IMR-90 (cell line): ENCODE results near the gene PNPLA2. TPM values are rescaled to one million over a fixed set of nuclear protein-coding genes. Genes with fewer than 3 reads are reported as not detected.

Experiments
- ATAC-seq: fragments of 200-7000 bp; cut with Tn5 transposase; 2 replicates; pipeline ENCODE4 v1.9.1; 2020; ENCODE audit warnings: low read depth, mild to moderate bottlenecking, moderate library complexity
- BruUV-seq: library from RNA; stranded (reverse); fragments of 400-500 nt; replicated peaks from 2 replicates; lab custom pipeline; 2021; lab: Mats Ljungman, UMichigan
- CTCF ChIA-PET: fragments of 300-600 bp; formaldehyde crosslinking; extraction: SDS; loops from one replicate; lab custom pipeline; 2021; ENCODE audit warnings: antibody characterized with exemption; lab: Yijun Ruan, JAX
- POLR2A ChIA-PET: fragments of 300-600 bp; sonication (Branson Sonifier 250); formaldehyde crosslinking; loops from one replicate; lab custom pipeline; 2022; ENCODE audit warnings: antibody characterized with exemption; ENCODE audit not compliant: unreplicated experiment; lab: Charles Lee
- DNase-seq: peaks from one replicate; pipeline ENCODE4 v3.0.0; 2013
- H2AFZ ChIP-seq: replicated peaks from 2 replicates; pipeline ENCODE3; 2013; ENCODE audit warnings: low read length, mild to moderate bottlenecking; ENCODE audit not compliant: poor library complexity
- H2AK5ac ChIP-seq: 2 replicates; pipeline ENCODE4 v1.6.1; 2013; ENCODE audit warnings: low read depth, low read length, inconsistent platforms
- H2AK9ac ChIP-seq: replicated peaks from 2 replicates; pipeline ENCODE3; 2013; ENCODE audit warnings: mild to moderate bottlenecking, low read depth, low read length, moderate library complexity; ENCODE audit not compliant: poor library complexity
- H2BK120ac ChIP-seq: 2 replicates; pipeline ENCODE4 v1.6.1; 2013; ENCODE audit warnings: low read depth, low read length, inconsistent platforms
- H2BK15ac ChIP-seq: 3 replicates; pipeline ENCODE4 v1.6.1; 2013; ENCODE audit warnings: low read depth, low read length, inconsistent platforms
- H2BK20ac ChIP-seq: 2 replicates; pipeline ENCODE4 v1.6.1; 2013; ENCODE audit warnings: low read depth, mild to moderate bottlenecking, inconsistent platforms, low read length, moderate library complexity
- H2BK5ac ChIP-seq: 2 replicates; pipeline ENCODE4 v1.6.1; 2013; ENCODE audit warnings: mild to moderate bottlenecking, low read depth, low read length, inconsistent platforms; ENCODE audit not compliant: poor library complexity, severe bottlenecking
- H3K14ac ChIP-seq: replicated peaks from 2 replicates; pipeline ENCODE4 v1.6.1; 2013; ENCODE audit warnings: low read depth, low read length, inconsistent platforms
- H3K18ac ChIP-seq: 2 replicates; pipeline ENCODE4 v1.6.1; 2013; ENCODE audit warnings: low read depth, low read length, control low read depth
- H3K23ac ChIP-seq: 2 replicates; pipeline ENCODE4 v1.6.1; 2013; ENCODE audit warnings: low read depth, low read length, inconsistent platforms
- H3K27ac ChIP-seq: 2 replicates; pipeline ENCODE4 v1.5.1; 2013; ENCODE audit warnings: mild to moderate bottlenecking, control low read depth, low read length; ENCODE audit not compliant: insufficient read depth
- H3K27me3 ChIP-seq: 2 replicates; pipeline ENCODE4 v1.6.1; 2013; ENCODE audit warnings: low read length; ENCODE audit not compliant: control insufficient read depth, insufficient read depth
- H3K36me3 ChIP-seq: 2 replicates; pipeline ENCODE4 v1.6.1; 2013; ENCODE audit warnings: low read length, mixed read lengths; ENCODE audit not compliant: control insufficient read depth, insufficient read depth
- H3K4ac ChIP-seq: 2 replicates; pipeline ENCODE4 v1.6.1; 2013; ENCODE audit warnings: low read depth, low read length, inconsistent platforms
- H3K4me1 ChIP-seq: 2 replicates; pipeline ENCODE4 v1.6.1; 2013; ENCODE audit warnings: low read length, mixed read lengths; ENCODE audit not compliant: control insufficient read depth, insufficient read depth
- H3K4me2 ChIP-seq: 2 replicates; pipeline ENCODE4 v1.6.1; 2013; ENCODE audit warnings: low read depth, mild to moderate bottlenecking, control low read depth, low read length, moderate library complexity
- H3K4me3 ChIP-seq: 2 replicates; pipeline ENCODE4 v1.5.1; 2013; ENCODE audit warnings: low read depth, mild to moderate bottlenecking, control low read depth, low read length, moderate library complexity; ENCODE audit not compliant: insufficient read depth
- H3K56ac ChIP-seq: 2 replicates; pipeline ENCODE4 v1.6.1; 2013; ENCODE audit warnings: low read length, inconsistent platforms; ENCODE audit not compliant: insufficient read depth; ENCODE audit errors: extremely low read depth
- H3K79me1 ChIP-seq, 2 experiments: 2 replicates each; pipeline ENCODE4 v1.6.1; 2013; ENCODE audit warnings: low read length in 2 of 2, inconsistent platforms in 1 of 2, low read depth in 1 of 2
- H3K9ac ChIP-seq: 2 replicates; pipeline ENCODE4 v1.6.1; 2013; ENCODE audit warnings: low read depth, low read length, control low read depth
- H3K9me1 ChIP-seq: 2 replicates; pipeline ENCODE4 v1.6.1; 2013; ENCODE audit warnings: low read length, inconsistent platforms; ENCODE audit not compliant: insufficient read depth
- H3K9me3 ChIP-seq: 2 replicates; pipeline ENCODE4 v1.6.1; 2013; ENCODE audit warnings: low read length; ENCODE audit not compliant: control insufficient read depth, insufficient read depth
- H4K20me1 ChIP-seq: 2 replicates; pipeline ENCODE4 v1.6.1; 2013; ENCODE audit warnings: low read length, inconsistent platforms; ENCODE audit not compliant: insufficient read depth
- H4K5ac ChIP-seq: 2 replicates; pipeline ENCODE4 v1.6.1; 2013; ENCODE audit warnings: mild to moderate bottlenecking, low read depth, low read length, control low read depth
- H4K8ac ChIP-seq, 2 experiments: 2 replicates each; pipeline ENCODE4 v1.6.1; 2013; ENCODE audit warnings: low read depth in 2 of 2, low read length in 2 of 2, control low read depth in 1 of 2, inconsistent platforms in 1 of 2
- H4K91ac ChIP-seq: 2 replicates; pipeline ENCODE4 v1.6.1; 2013; ENCODE audit warnings: low read depth, low read length, inconsistent platforms; ENCODE audit not compliant: insufficient read depth
- MXI1 ChIP-seq: IDR thresholded peaks from 2 replicates; pipeline ENCODE4 v1.6.1; 2012; ENCODE audit warnings: low read depth, mild to moderate bottlenecking, low read length, moderate library complexity, borderline replicate concordance
- NFE2L2 ChIP-seq: fragments of 150-350 bp; IDR thresholded peaks from 2 replicates; pipeline ENCODE4 v1.6.1; 2016; ENCODE audit warnings: low read depth, mild to moderate bottlenecking, low read length
- WGBS, 2 experiments: methylation state at CpG; one replicate each; pipeline versions ENCODE4 v1.1.5 to v1.1.7; 2013; ENCODE audit warnings: missing lambda C conversion rate in 2 of 2; ENCODE audit not compliant: insufficient read length in 1 of 2; ENCODE audit errors: extremely low coverage in 2 of 2; 5-methylcytosine and 5-hydroxymethylcytosine counted together
- dilution Hi-C: fragments of 300-500 bp; cut with HindIII; formaldehyde crosslinking; loops from one replicate; pipeline ENCODE4 v1.14.3; 2018; ENCODE audit warnings: low sequenced_read_pairs; ENCODE audit not compliant: unreplicated experiment
- in situ Hi-C: fragments of 300-500 bp; cut with MboI; formaldehyde crosslinking; loops from 3 replicates; pipeline ENCODE4 v1.14.3; 2019; ENCODE audit warnings: low sequenced_read_pairs, inconsistent platforms, mixed read lengths
- intact Hi-C: fragments of 100-400 bp; cut with micrococcal nuclease; formaldehyde crosslinking; loops from 2 replicates; pipeline ENCODE4 v1.10.0; 2022
- polyA plus RNA-seq, 3 experiments: library from polyadenylated mRNA; depleted of rRNA; stranded (reverse); fragments of >200 nt; gene quantifications; 2 replicates each; pipeline ENCODE4 v1.2.3, GENCODE V29; 2012; ENCODE audit warnings: low replicate concordance in 1 of 3
- total RNA-seq: library from RNA; depleted of rRNA; stranded (reverse); fragments of >200 nt; gene quantifications from 2 replicates; pipeline ENCODE4 v1.2.3, GENCODE V29; 2012

The PNPLA2 gene
- total and polyA plus RNA-seq, 2 of the 4 experiments (the other 2 are of a cell fraction) = 7.0 to 94.3 TPM

- no peak overlapping the region for H3K14ac ChIP-seq
- H2AK9ac ChIP-seq = no peak overlapping the region
- in situ Hi-C loops = no loop called here
- no peak overlapping the region for H2BK20ac ChIP-seq
- no peak for TF ChIP-seq NFE2L2
- no peak for TF ChIP-seq MXI1
- H4K91ac ChIP-seq = no peak overlapping the region
- H3K18ac ChIP-seq = no peak overlapping the region
- H3K9me1 ChIP-seq = peaks cover 11% of the 10 kb centered on the region; the same call in 1 of the 2 replicates
- ChIA-PET POLR2A (no interaction called here), CTCF (no interaction called here)
- no peak overlapping the region for H2BK5ac ChIP-seq
- 72% methylated on average over 2 of the region's 5 CpGs; no CpG with 5 or more reads in 1 of the 2 experiments for WGBS, 2 experiments
- no peaks in the 10 kb centered on the region for H3K27me3 ChIP-seq
- H2BK120ac ChIP-seq = no peak overlapping the region
- H3K4me3 ChIP-seq = no peak overlapping the region
- peaks cover 13% of the 10 kb centered on the region for H3K4me1 ChIP-seq
- peaks cover 11 to 64% of the 10 kb centered on the region in 2 experiments for H3K79me1 ChIP-seq
- peaks cover 39% of the 10 kb centered on the region for H3K36me3 ChIP-seq
- ATAC-seq (no peak), DNase-seq (no peak)
- H4K20me1 ChIP-seq = peaks cover 67% of the 10 kb centered on the region
- H3K4ac ChIP-seq = no peak overlapping the region
- no peak overlapping the region for H3K4me2 ChIP-seq
- no TSS peak for BruUV-seq
- H2AK5ac ChIP-seq = no peak overlapping the region
- no peak overlapping the region for H4K8ac ChIP-seq
- H4K5ac ChIP-seq = no peak overlapping the region
- no peak overlapping the region for H2BK15ac ChIP-seq
- no peak overlapping the region for H3K27ac ChIP-seq
- no peak overlapping the region for H3K9ac ChIP-seq
- intact Hi-C loops = no loop called here
- H3K23ac ChIP-seq = no peak overlapping the region
- H3K56ac ChIP-seq = no peak overlapping the region
- no peaks in the 10 kb centered on the region for H3K9me3 ChIP-seq
- no peak overlapping the region for H2AFZ ChIP-seq
- dilution Hi-C loops = no loop called here
These were observed 45.3 kb upstream of the PNPLA2 start for GRCh38 chr11:773425-773824.
